HL-60 (cell line): Measurements from ENCODE around the gene PDZD4.

Experiments
- DNase-seq, 2 experiments: peaks; one replicate each; pipeline ENCODE4 v3.0.0-alpha.2; 2010 to 2020; ENCODE audit warnings: low read depth in 1 of 2, low spot score in 1 of 2
- H3K27ac ChIP-seq: fragments of 250-450 bp; sonication (Bioruptor Pico); replicated peaks from 2 replicates; pipeline ENCODE4 v1.5.1; 2020; ENCODE audit warnings: mild to moderate bottlenecking, moderate library complexity
- H3K27me3 ChIP-seq: fragments of 250-450 bp; sonication (Bioruptor Pico); 2 replicates; pipeline ENCODE4 v1.5.1; 2021; ENCODE audit warnings: mild to moderate bottlenecking, moderate library complexity; ENCODE audit not compliant: insufficient read depth, poor library complexity, severe bottlenecking
- H3K4me3 ChIP-seq: replicated peaks from 2 replicates; pipeline ENCODE4 v1.5.1; 2011; ENCODE audit warnings: mild to moderate bottlenecking, control low read depth, low read length; ENCODE audit not compliant: insufficient read depth
- CTCF ChIP-seq: IDR thresholded peaks from one replicate; pipeline ENCODE4 v1.5.1; 2011; ENCODE audit warnings: low read length, control low read depth, inconsistent platforms; ENCODE audit not compliant: insufficient read depth
- GABPA ChIP-seq: IDR thresholded peaks from 2 replicates; pipeline ENCODE4 v1.6.1; 2012; ENCODE audit warnings: low read depth
- POLR2AphosphoS5 ChIP-seq: IDR thresholded peaks from 2 replicates; pipeline ENCODE4 v1.6.1; 2012; ENCODE audit warnings: low read depth
- REST ChIP-seq: IDR thresholded peaks from 2 replicates; pipeline ENCODE4 v1.6.1; 2012; ENCODE audit warnings: low read depth; ENCODE audit not compliant: insufficient replicate concordance
- SPI1 ChIP-seq: IDR thresholded peaks from 2 replicates; pipeline ENCODE4 v1.6.1; 2012; ENCODE audit warnings: low read depth, mild to moderate bottlenecking, borderline replicate concordance

The PDZD4 gene

GRCh38 chrX:153878345-153878744 lies 48.0 kb upstream of the PDZD4 start:
- Histone ChIP-seq H3K27me3 (peaks cover 3% of the 10 kb centered on the region), H3K27ac (no peak overlapping the region), H3K4me3 (no peak overlapping the region)
- no peak for DNase-seq
- TF ChIP-seq REST (no peak), POLR2AphosphoS5 (no peak), GABPA (no peak), SPI1 (no peak), CTCF (no peak)

GRCh38 chrX:153877571-153878261 lies 47.4 kb upstream of the PDZD4 start:
- DNase-seq: no peak
- no peak overlapping the region for H3K27ac ChIP-seq
- no peak overlapping the region for H3K4me3 ChIP-seq
- peaks cover 3% of the 10 kb centered on the region for H3K27me3 ChIP-seq
- TF ChIP-seq SPI1 (peak; percentile 21; the same call in 1 of the 2 replicates), CTCF (no peak), REST (peak; percentile 7)

- H3K4me3 ChIP-seq: no peak overlapping the region
- peak; percentile 25 for TF ChIP-seq REST
- TF ChIP-seq SPI1: no peak
- H3K27ac ChIP-seq: no peak overlapping the region
- DNase-seq: no peak
- peaks cover 3% of the 10 kb centered on the region for H3K27me3 ChIP-seq
Measured at GRCh38 chrX:153876112-153876491, 45.8 kb upstream of the PDZD4 start.
